AG09309 (cell line): ENCODE results near the gene HNMT.

Experiments used
- DNase-seq: peaks from one replicate; pipeline ENCODE4 v3.0.0-alpha.2; 2010; ENCODE audit warnings: low read depth
- H3K4me3 ChIP-seq: 2 replicates; pipeline ENCODE4 v1.5.1; 2011; ENCODE audit warnings: mild to moderate bottlenecking, low read depth, low read length, moderate library complexity; ENCODE audit not compliant: control insufficient read depth
- CTCF ChIP-seq: IDR thresholded peaks from 2 replicates; pipeline ENCODE4 v1.5.1; 2011; ENCODE audit warnings: mild to moderate bottlenecking, low read depth, low read length, inconsistent platforms; ENCODE audit not compliant: insufficient read depth, control insufficient read depth; ENCODE audit errors: missing control alignments

Gene HNMT

GRCh38 chr2:138058427-138058826 lies 94.2 kb downstream of the HNMT start:
- no peak for TF ChIP-seq CTCF
- DNase-seq, result no peak

GRCh38 chr2:138059487-138060300 lies 95.4 kb downstream of the HNMT start:
- DNase-seq, result no peak
- no peak for TF ChIP-seq CTCF
- no peak overlapping the region for H3K4me3 ChIP-seq

More at GRCh38 chr2:138058427-138058826, 94.2 kb downstream of the HNMT start:
- no peak overlapping the region for H3K4me3 ChIP-seq

- no peak overlapping the region for H3K4me3 ChIP-seq
- no peak for TF ChIP-seq CTCF
- DNase-seq, result peak; percentile 46
These were observed 96.0 kb downstream of the HNMT start for GRCh38 chr2:138060301-138060635.

- no peak for TF ChIP-seq CTCF
- H3K4me3 ChIP-seq, result no peak overlapping the region
- DNase-seq, result no peak
These were observed 97.7 kb downstream of the HNMT start for GRCh38 chr2:138061961-138062360.

- no peak overlapping the region for H3K4me3 ChIP-seq
- no peak for TF ChIP-seq CTCF
- DNase-seq, result no peak
These were observed 98.9 kb downstream of the HNMT start for GRCh38 chr2:138063181-138063580.
